ENCODE measurements around the gene ATOX1. TPM values are rescaled to one million over a fixed set of nuclear protein-coding genes. Genes with fewer than 3 reads are reported as not detected.

Gene ATOX1
- total RNA-seq, 1 donor: 66.6 TPM

- no peak overlapping the region for H3K4me3 ChIP-seq (ENCODE audit: low read depth, low read length)
- no peak for TF ChIP-seq CTCF (IDR thresholded peaks at IDR 0.05; ENCODE audit: insufficient read depth, low read length)
- peak; percentile 78 for DNase-seq (ENCODE audit: low read depth)
These were observed 40.3 kb downstream of the ATOX1 start for GRCh38 chr5:151718153-151718552.

GRCh38 chr5:151717416-151717815, 41.0 kb downstream of the ATOX1 start:
- no peak overlapping the region for H3K4me3 ChIP-seq (ENCODE audit: low read depth, low read length)
- no peak for TF ChIP-seq CTCF (IDR thresholded peaks at IDR 0.05; ENCODE audit: insufficient read depth, low read length)
- peak; percentile 33 for DNase-seq (ENCODE audit: low read depth)

GRCh38 chr5:151709109-151709735, 49.2 kb downstream of the ATOX1 start:
- DNase-seq (ENCODE audit: low read depth): no peak
- no peak overlapping the region for H3K4me3 ChIP-seq (ENCODE audit: low read depth, low read length)
- TF ChIP-seq CTCF (IDR thresholded peaks at IDR 0.05; ENCODE audit: insufficient read depth, low read length): no peak

- no peak for TF ChIP-seq CTCF (IDR thresholded peaks at IDR 0.05; ENCODE audit: insufficient read depth, low read length)
- DNase-seq (ENCODE audit: low read depth): no peak
These were observed 50.3 kb downstream of the ATOX1 start for GRCh38 chr5:151708126-151708525.

GRCh38 chr5:151707567-151707966, 50.9 kb downstream of the ATOX1 start:
- no peak for TF ChIP-seq CTCF (IDR thresholded peaks at IDR 0.05; ENCODE audit: insufficient read depth, low read length)
- no peak overlapping the region for H3K4me3 ChIP-seq (ENCODE audit: low read depth, low read length)
- DNase-seq (ENCODE audit: low read depth): no peak

More at GRCh38 chr5:151708126-151708525, 50.3 kb downstream of the ATOX1 start:
- H3K4me3 ChIP-seq (ENCODE audit: low read depth, low read length): no peak overlapping the region

- no peak for TF ChIP-seq CTCF (IDR thresholded peaks at IDR 0.05; ENCODE audit: insufficient read depth, low read length)
- H3K4me3 ChIP-seq (ENCODE audit: low read depth, low read length): no peak overlapping the region
- DNase-seq (ENCODE audit: low read depth): no peak
These were observed 51.5 kb downstream of the ATOX1 start for GRCh38 chr5:151706906-151707305.

GRCh38 chr5:151703780-151704179, 54.7 kb downstream of the ATOX1 start:
- no peak for TF ChIP-seq CTCF (IDR thresholded peaks at IDR 0.05; ENCODE audit: insufficient read depth, low read length)

More at GRCh38 chr5:151703780-151704179, 54.7 kb downstream of the ATOX1 start:
- H3K4me3 ChIP-seq (ENCODE audit: low read depth, low read length): no peak overlapping the region
- no peak for DNase-seq (ENCODE audit: low read depth)
